Skeletal muscle tissue (tissue), 4 donors: ENCODE results near the gene GNB1L. TPM values are rescaled to one million over a fixed set of nuclear protein-coding genes. Genes with fewer than 3 reads are reported as not detected.

ENCODE experiments used
- H3K27ac ChIP-seq: one replicate; pipeline ENCODE4 v1.7.0; 2013; ENCODE audit warnings: mild to moderate bottlenecking, low read depth, low read length, inconsistent platforms
- H3K27me3 ChIP-seq, 3 donors: one replicate each; pipeline ENCODE4 v1.7.0; 2013; ENCODE audit warnings: low read length in 3 of 3; ENCODE audit not compliant: control insufficient read depth in 3 of 3, insufficient read depth in 3 of 3
- H3K36me3 ChIP-seq, 3 donors: one replicate each; pipeline ENCODE4 v1.7.0; 2013; ENCODE audit warnings: low read length in 3 of 3; ENCODE audit not compliant: control insufficient read depth in 3 of 3, insufficient read depth in 3 of 3
- H3K4me1 ChIP-seq, 3 donors: one replicate each; pipeline ENCODE4 v1.7.0; 2013; ENCODE audit warnings: low read length in 3 of 3, mild to moderate bottlenecking in 3 of 3; ENCODE audit not compliant: control insufficient read depth in 3 of 3, insufficient read depth in 3 of 3
- H3K4me3 ChIP-seq, 3 donors: one replicate each; pipeline ENCODE4 v1.7.0; 2013; ENCODE audit warnings: low read length in 3 of 3
- H3K9ac ChIP-seq, 3 donors: one replicate each; pipeline ENCODE4 v1.7.0; 2013; ENCODE audit warnings: low read length in 3 of 3, mild to moderate bottlenecking in 3 of 3, moderate library complexity in 2 of 3, low read depth in 1 of 3
- H3K9me3 ChIP-seq, 3 donors: one replicate each; pipeline ENCODE4 v1.7.0; 2013; ENCODE audit warnings: low read length in 3 of 3; ENCODE audit not compliant: control insufficient read depth in 3 of 3
- total RNA-seq: library from RNA; depleted of rRNA; stranded (reverse); fragments of >200 nt; gene quantifications from one replicate; pipeline ENCODE4 v1.2.3, GENCODE V29; 2014
- donor health status: Osteomylitis.

GNB1L gene
- total RNA-seq, 1 donor from 2014 or later: 4.7 TPM

DNA sequence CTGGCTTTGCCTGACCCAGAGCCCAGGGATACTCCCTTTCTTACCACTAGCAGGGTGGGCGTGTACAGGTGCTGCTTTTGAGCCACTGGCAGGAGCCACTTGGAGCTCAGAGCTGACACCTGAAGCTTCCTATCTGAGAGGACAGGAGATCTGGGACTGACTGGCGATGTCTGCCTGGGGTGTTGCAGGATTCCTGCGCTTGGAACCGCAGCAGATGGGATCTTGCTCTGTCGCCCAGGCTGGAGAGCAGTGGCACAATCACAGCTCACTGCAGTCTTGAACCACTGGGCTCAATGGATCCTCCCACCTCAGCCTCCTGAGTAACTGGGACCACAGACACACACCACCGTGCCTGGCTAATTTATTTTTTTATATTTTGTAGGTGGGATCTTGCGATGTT lies 113.6 kb downstream of the GNB1L start:
- Histone ChIP-seq H3K4me3 (no peak overlapping the region), H3K9me3 (no peaks in the 10 kb centered on the region), H3K36me3 (no peaks in the 10 kb centered on the region), H3K4me1 (peaks cover 17 to 23% (median 20%) of the 10 kb centered on the region in 3 donors), H3K27me3 (no peaks in the 10 kb centered on the region), H3K9ac (no peak overlapping the region), H3K27ac (no peak overlapping the region)

DNA sequence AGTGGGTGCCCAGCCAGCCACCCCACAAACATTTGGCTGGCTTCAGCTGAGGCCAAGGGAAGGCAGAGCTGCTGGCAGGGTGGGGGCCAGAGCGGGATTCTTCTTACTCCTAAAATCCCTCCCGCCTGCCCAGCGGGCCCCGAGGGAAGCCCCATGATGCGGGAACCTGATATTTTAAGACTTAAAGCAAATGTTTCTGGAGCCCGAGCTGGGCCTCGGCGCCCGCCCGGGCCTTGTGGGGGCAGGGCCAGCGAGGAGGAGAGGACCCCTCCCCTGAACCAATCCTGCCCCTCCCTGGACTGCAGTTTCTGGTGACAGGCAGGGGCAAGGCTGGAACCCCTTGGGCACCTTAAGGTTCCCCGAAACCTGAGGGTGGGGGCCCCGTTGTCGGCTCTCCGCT lies 114.1 kb downstream of the GNB1L start:
- no peak overlapping the region for H3K27ac ChIP-seq
- H3K4me3 ChIP-seq: no peak overlapping the region
- no peaks in the 10 kb centered on the region for H3K9me3 ChIP-seq
- H3K9ac ChIP-seq: no peak overlapping the region
- H3K36me3 ChIP-seq: no peaks in the 10 kb centered on the region
- no peaks in the 10 kb centered on the region for H3K27me3 ChIP-seq
- peaks cover 12 to 18% (median 16%) of the 10 kb centered on the region in 3 donors for H3K4me1 ChIP-seq

DNA sequence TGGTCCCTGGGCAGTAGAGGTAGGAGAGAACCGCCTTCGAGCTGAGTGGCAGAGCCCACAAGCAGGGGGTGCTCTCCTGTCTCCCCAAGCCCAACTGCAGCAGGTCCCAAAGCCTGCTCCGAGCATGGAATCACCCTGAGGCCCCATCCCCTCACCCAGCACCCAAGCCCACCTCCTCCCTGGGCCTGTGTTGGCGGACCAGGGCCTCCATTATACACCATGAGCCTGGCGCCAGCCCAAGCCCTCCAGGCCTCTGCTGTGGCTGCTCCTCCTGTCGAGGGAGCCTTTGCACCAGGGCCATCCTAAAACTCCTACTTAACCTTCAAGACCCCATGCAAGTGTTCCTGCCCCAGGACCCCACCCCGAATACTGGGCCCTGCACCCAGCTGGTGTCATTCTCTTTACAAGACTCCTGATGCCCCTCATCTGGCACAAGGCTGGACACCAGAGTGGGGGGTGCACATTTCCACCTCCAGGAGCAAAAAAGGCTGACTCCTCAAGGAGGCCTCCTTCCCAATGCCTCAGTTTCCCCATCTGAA lies 114.7 kb downstream of the GNB1L start:
- Histone ChIP-seq H3K36me3 (no peaks in the 10 kb centered on the region), H3K9ac (no peak overlapping the region), H3K27me3 (no peaks in the 10 kb centered on the region), H3K9me3 (no peaks in the 10 kb centered on the region), H3K4me3 (no peak overlapping the region), H3K27ac (no peak overlapping the region), H3K4me1 (peaks cover 9 to 13% (median 12%) of the 10 kb centered on the region in 3 donors)

DNA sequence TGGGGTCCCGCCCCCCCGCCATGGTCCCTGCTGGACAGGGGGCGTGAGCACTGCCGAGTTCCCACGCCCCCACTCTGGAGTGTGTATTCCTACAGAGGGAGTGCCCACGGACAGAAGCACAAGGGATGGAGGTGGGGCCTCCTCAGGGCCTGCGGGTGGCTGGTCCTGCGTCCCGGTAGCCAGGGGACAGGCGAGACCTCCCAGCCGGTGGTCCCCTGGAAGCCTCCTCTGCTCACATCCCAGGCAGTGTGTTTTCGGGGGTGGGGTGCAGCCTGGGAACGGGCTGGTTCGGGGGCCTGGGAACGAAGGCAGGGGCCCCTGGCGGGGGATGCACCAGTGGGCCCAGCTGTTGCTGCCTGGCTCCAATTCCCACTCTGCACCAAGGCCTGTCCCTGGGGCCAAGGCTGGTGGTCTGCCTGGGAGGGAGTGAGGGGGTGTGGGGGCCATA lies 115.2 kb downstream of the GNB1L start:
- no peaks in the 10 kb centered on the region for H3K36me3 ChIP-seq
- no peaks in the 10 kb centered on the region for H3K27me3 ChIP-seq
- H3K4me3 ChIP-seq: no peak overlapping the region
- H3K9me3 ChIP-seq: no peaks in the 10 kb centered on the region
- H3K27ac ChIP-seq: no peak overlapping the region
- no peak overlapping the region for H3K9ac ChIP-seq
- peaks cover 4 to 8% (median 7%) of the 10 kb centered on the region in 3 donors for H3K4me1 ChIP-seq

DNA sequence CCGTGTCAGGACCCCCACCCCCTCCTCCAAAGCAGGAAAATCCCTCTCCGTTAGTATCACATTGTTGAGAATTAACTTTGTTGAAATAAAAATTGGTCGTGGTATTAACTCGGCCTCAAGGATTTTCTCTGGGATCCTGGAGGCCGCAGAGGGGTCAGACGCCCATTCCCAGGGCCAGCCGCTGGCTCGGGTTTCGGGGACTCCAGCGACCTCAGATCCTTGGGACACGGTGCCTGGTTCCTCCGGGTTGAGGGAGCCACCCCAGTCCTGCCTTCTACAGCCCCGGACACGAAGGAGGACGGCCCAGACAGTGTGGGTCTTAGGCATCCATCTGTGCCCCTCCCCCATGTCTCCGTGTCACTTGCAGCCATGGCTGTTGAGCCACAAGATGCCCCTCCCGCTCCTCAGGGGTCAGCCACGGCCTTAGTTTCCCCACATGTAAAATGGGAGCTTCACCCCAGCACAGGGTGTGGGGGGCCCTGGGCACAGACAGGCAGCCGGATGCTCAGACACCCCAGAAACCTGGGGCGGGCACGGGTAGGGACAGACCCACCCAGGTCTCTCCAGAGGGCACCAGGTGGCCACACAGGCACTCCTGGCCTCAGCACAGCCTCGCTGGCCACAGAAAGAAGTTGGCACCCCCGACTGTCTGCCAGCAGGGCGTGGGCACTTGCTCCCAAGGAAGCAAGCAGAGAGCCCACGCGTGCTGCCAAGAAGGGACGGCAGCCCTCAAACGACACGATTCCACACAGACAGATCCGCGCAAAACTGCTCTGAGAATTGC lies 115.8 kb downstream of the GNB1L start:
- H3K27ac ChIP-seq: no peak overlapping the region
- no peak overlapping the region for H3K4me3 ChIP-seq
- no peaks in the 10 kb centered on the region for H3K27me3 ChIP-seq
- no peaks in the 10 kb centered on the region for H3K36me3 ChIP-seq
- no peaks in the 10 kb centered on the region for H3K9me3 ChIP-seq
- no peak overlapping the region for H3K9ac ChIP-seq
- peaks cover 0 to 1% (median under 1%) of the 10 kb centered on the region in 3 donors for H3K4me1 ChIP-seq

DNA sequence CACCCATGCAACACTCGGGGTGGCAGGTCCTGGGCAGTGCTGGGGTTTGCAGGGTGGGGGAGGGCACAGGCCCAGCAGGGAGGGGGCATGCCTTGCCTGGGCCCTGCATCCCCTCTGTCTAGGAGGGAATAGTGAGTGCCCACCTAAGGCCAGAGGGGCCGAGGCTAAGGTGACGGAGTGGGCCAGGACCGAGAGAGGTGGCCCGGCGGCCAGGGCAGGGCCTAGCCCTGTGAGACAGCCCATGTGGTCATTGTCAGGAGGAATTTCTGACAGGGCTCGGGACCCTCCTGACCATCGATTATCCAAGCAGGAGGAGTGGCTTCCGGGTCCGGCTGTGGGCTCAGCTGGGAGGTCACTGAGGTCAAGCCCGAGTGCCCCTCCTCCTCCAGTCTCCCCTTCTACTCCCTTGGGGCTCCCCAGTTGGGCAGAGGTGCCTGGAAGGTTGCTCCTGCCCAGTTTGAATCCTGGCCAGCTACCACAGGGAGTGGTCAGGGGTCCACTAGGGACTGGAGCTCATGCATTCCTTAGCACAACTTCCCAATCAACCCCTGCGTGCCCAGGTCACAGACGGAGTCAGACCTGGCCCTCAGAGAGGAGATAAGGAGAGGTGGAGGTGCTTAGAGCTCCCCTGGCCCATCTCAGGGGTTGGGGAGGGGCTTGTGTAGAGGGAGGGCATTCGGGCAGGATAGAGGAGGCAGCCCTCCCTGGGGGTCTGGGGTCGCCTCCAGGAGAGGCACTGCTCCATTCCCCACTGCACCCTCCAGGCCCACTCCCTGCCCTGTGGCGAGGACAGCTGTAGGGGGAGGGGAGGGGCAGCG lies 116.6 kb downstream of the GNB1L start:
- H3K4me1 ChIP-seq: no peaks in the 10 kb centered on the region
- H3K4me3 ChIP-seq: no peak overlapping the region
- H3K9ac ChIP-seq: no peak overlapping the region
- H3K27ac ChIP-seq: no peak overlapping the region
- no peaks in the 10 kb centered on the region for H3K27me3 ChIP-seq
- H3K9me3 ChIP-seq: no peaks in the 10 kb centered on the region
- H3K36me3 ChIP-seq: no peaks in the 10 kb centered on the region

DNA sequence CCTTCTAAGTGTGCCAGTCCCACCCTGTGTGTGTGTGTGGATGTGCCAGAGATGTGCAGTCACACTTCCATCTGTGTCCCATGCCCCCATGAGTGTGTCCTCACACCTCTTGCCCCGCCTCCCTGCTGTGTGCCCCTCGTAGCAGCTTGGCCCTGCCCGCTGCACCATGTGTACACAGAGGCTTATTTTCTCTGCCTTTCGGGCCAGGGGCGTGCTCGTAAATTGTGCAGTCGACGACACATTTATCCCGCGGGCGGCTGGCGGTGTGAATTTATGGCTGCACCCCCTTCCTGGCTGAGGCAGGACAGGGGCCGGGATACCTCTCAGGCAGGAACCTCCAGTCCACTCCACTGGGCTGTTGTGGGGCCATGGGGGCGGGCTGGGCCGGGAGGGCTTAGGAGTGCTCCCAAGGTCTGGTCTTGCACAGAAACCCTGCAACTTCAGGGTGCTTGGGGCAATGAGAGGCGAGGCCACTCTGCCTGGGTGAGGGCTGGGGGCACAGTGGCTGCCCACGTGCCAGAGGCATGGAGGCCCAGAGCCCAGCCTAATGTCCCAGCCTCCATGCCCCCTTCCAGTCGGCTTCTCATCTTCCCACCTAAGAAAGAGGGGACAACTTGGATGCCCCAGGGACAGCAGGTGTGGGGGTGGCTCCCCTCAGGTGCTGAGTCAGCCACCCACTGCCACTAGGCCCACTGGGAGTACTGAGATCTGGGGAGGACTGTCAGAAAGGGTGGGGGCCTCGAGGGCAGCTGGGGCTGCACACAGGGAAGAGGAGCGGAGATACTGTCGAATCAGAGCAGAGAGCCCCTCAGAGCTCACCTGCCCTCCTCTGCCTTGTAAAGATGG lies 118.8 kb downstream of the GNB1L start:
- Histone ChIP-seq H3K4me1 (peaks cover 0 to 2% (median 2%) of the 10 kb centered on the region in 3 donors), H3K36me3 (no peaks in the 10 kb centered on the region), H3K9me3 (no peaks in the 10 kb centered on the region), H3K27ac (no peak overlapping the region), H3K9ac (no peak overlapping the region), H3K4me3 (no peak overlapping the region), H3K27me3 (no peaks in the 10 kb centered on the region)

DNA sequence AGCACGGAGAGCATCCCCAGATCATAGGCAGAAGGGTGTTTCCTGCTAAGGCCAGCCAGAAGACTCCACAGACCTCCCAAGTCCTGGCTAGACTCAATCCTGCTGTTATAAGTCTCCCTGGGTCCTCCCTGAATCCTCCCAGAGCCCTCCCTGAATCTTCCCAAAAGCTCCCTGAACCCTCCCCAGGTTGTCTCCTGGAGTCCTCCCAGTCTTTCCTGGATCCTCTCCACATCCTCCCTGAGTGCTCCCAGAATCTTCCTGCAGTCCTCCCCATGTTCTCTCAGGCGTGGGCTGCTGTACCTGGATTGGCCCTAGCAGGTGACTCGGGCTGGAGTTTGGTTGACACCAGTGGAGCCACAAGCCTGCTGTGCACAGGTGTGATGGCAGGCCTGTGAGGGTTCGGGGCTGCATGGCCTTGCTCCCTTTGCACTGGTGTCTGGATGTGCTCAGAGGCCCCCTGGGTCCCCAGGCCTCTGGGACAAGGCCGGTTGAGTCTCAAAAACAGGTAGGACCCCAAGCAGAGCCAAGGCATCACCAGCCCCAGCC lies 119.8 kb downstream of the GNB1L start:
- H3K9me3 ChIP-seq: no peaks in the 10 kb centered on the region
- no peaks in the 10 kb centered on the region for H3K27me3 ChIP-seq
- peaks cover 3 to 11% (median 8%) of the 10 kb centered on the region in 3 donors for H3K4me1 ChIP-seq
- no peak overlapping the region for H3K4me3 ChIP-seq
- H3K36me3 ChIP-seq: no peaks in the 10 kb centered on the region
- no peak overlapping the region for H3K9ac ChIP-seq
- H3K27ac ChIP-seq: no peak overlapping the region

DNA sequence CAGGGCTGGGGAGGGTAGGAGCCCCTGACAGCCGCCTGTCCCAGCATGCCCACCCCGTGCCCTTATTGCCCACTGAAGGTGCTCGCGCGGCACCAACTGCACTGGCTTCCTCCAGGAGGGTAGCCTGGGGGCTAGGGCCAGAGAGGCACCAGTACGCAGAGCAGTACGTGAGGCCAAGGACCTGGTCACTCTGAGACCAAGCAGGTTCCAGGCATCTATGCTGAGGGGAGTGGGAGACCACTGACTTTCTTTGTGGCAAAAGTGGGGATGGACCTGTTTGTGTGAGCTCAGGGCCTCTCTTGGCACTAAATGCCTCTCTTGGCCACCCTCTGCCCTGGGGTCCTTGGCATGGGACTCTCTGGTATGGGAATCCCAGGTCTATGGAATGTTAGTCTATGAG lies 120.5 kb downstream of the GNB1L start:
- Histone ChIP-seq H3K4me1 (peaks cover 3 to 11% (median 8%) of the 10 kb centered on the region in 3 donors), H3K27me3 (no peaks in the 10 kb centered on the region), H3K9me3 (no peaks in the 10 kb centered on the region), H3K36me3 (no peaks in the 10 kb centered on the region), H3K9ac (no peak overlapping the region), H3K4me3 (no peak overlapping the region), H3K27ac (no peak overlapping the region)
